Natural killer cell treated with Interleukin-12 subunit alpha and Interleukin-12 subunit beta and Interleukin-15 and Interleukin-18, amount 100 ng/mL, for 72 hours (primary cell): ENCODE results near the gene CACNA1S. TPM values are rescaled to one million over a fixed set of nuclear protein-coding genes. Genes with fewer than 3 reads are reported as not detected.

Experiments
- ATAC-seq, 2 donors: fragments of 150-1000 bp; cut with Tn5 transposase in 1 of 2; sonication (Bioruptor Pico), chemical (Tn5 transposase) in 1 of 2; 2 replicates each; pipeline ENCODE4 v1.10.0; 2021
- DNase-seq: peaks from one replicate; pipeline ENCODE4 v3.0.0; 2022; ENCODE audit warnings: low spot score
- H3K27ac Mint-ChIP-seq, 2 donors: 1 replicate in 1 of 2; 2 replicates in 1 of 2; pipeline ENCODE4 v1.8.0; 2022; ENCODE audit warnings: mixed read lengths in 2 of 2, mild to moderate bottlenecking in 1 of 2, moderate library complexity in 1 of 2
- H3K27me3 Mint-ChIP-seq, 2 donors: 1 replicate in 1 of 2; 2 replicates in 1 of 2; pipeline ENCODE4 v1.8.0; 2022; ENCODE audit warnings: mixed read lengths in 2 of 2
- H3K36me3 Mint-ChIP-seq: one replicate; pipeline ENCODE4 v1.8.0; 2022; ENCODE audit warnings: mixed read lengths
- H3K4me1 Mint-ChIP-seq, 2 donors: 1 replicate in 1 of 2; 2 replicates in 1 of 2; pipeline ENCODE4 v1.8.0; 2022; ENCODE audit warnings: low read depth in 2 of 2, mixed read lengths in 2 of 2, mild to moderate bottlenecking in 1 of 2
- H3K4me3 Mint-ChIP-seq: one replicate; pipeline ENCODE4 v1.8.0; 2022; ENCODE audit warnings: mixed read lengths
- H3K9me3 Mint-ChIP-seq: 2 replicates; pipeline ENCODE4 v1.8.0; 2022; ENCODE audit warnings: mixed read lengths
- total RNA-seq, 2 donors: library from RNA; stranded (reverse); gene quantifications; one replicate each; pipeline ENCODE4 v1.2.3, GENCODE V29; 2022

Gene CACNA1S
- not detected for total RNA-seq

GRCh38 chr1:201112173-201112731, at the start of gene CACNA1S:
Gene CACNA1S (minus strand): TSS chr1:201112426. CDS start chr1:201112339, 87 bp downstream.
- DNase-seq (no peak), ATAC-seq (no peak)
- peak within 1 kb of the TSS in 1 of 2 donors; percentile 18 for H3K27ac Mint-ChIP-seq
- peaks cover 0 to 4% of the 10 kb centered on the region in 2 donors for H3K27me3 Mint-ChIP-seq
- peaks cover 0 to 4% of the 10 kb centered on the region in 2 donors for H3K4me1 Mint-ChIP-seq
- no peaks in the 10 kb centered on the region for H3K9me3 Mint-ChIP-seq
- H3K36me3 Mint-ChIP-seq = no peaks in the 10 kb centered on the region
- H3K4me3 Mint-ChIP-seq = peak within 1 kb of the TSS; percentile 3

GRCh38 chr1:201157949-201158348, 45.7 kb upstream of the CACNA1S start:
- Mint-ChIP-seq H3K4me3 (no peak overlapping the region), H3K4me1 (peaks cover 13 to 14% of the 10 kb centered on the region in 2 donors), H3K27me3 (peaks cover 18 to 28% of the 10 kb centered on the region in 2 donors), H3K36me3 (no peaks in the 10 kb centered on the region), H3K27ac (no peak overlapping the region), H3K9me3 (no peaks in the 10 kb centered on the region)
- DNase-seq (no peak), ATAC-seq (no peak)

GRCh38 chr1:201156819-201157218, 44.6 kb upstream of the CACNA1S start:
- Mint-ChIP-seq H3K4me1 (peaks cover 13 to 14% of the 10 kb centered on the region in 2 donors), H3K27me3 (peaks cover 15 to 28% of the 10 kb centered on the region in 2 donors), H3K9me3 (no peaks in the 10 kb centered on the region), H3K27ac (no peak overlapping the region), H3K4me3 (no peak overlapping the region), H3K36me3 (no peaks in the 10 kb centered on the region)
- no peak for DNase-seq
- no peak for ATAC-seq

- Mint-ChIP-seq H3K9me3 (no peaks in the 10 kb centered on the region), H3K36me3 (no peaks in the 10 kb centered on the region), H3K4me3 (no peak overlapping the region), H3K27ac (no peak overlapping the region), H3K27me3 (peaks cover 15 to 25% of the 10 kb centered on the region in 2 donors), H3K4me1 (peaks cover 13 to 14% of the 10 kb centered on the region in 2 donors)
- DNase-seq (no peak), ATAC-seq (no peak)
These were observed 44.1 kb upstream of the CACNA1S start for GRCh38 chr1:201156346-201156745.

- H3K9me3 Mint-ChIP-seq = no peaks in the 10 kb centered on the region
- DNase-seq (no peak), ATAC-seq (no peak)
- no peak overlapping the region for H3K27ac Mint-ChIP-seq
- no peaks in the 10 kb centered on the region for H3K36me3 Mint-ChIP-seq
- H3K4me1 Mint-ChIP-seq = peaks cover 13 to 14% of the 10 kb centered on the region in 2 donors
- H3K4me3 Mint-ChIP-seq = no peak overlapping the region
- H3K27me3 Mint-ChIP-seq = peaks cover 12 to 20% of the 10 kb centered on the region in 2 donors
These were observed 43.1 kb upstream of the CACNA1S start for GRCh38 chr1:201155354-201155753.

GRCh38 chr1:201154389-201155165, 42.4 kb upstream of the CACNA1S start, which contains the start of gene TMEM9:
Gene TMEM9 (minus strand): TSS chr1:201154474. CDS start chr1:201153923, 551 bp downstream.
- peak within 1 kb of the TSS; percentile 90 for H3K4me3 Mint-ChIP-seq
- peak; percentile 96 for DNase-seq
- peak within 1 kb of the TSS; percentile 60 to 87 for H3K27ac Mint-ChIP-seq
- H3K9me3 Mint-ChIP-seq = no peaks in the 10 kb centered on the region
- peaks cover 12 to 20% of the 10 kb centered on the region in 2 donors for H3K27me3 Mint-ChIP-seq
- ATAC-seq = peak; percentile 96 to 97
- H3K4me1 Mint-ChIP-seq = peaks cover 13 to 14% of the 10 kb centered on the region in 2 donors
- H3K36me3 Mint-ChIP-seq = no peaks in the 10 kb centered on the region

- Mint-ChIP-seq H3K36me3 (no peaks in the 10 kb centered on the region), H3K27ac (peak overlapping the region; percentile 60 to 87), H3K4me3 (peak overlapping the region; percentile 90), H3K4me1 (peaks cover 13 to 14% of the 10 kb centered on the region in 2 donors), H3K9me3 (no peaks in the 10 kb centered on the region), H3K27me3 (peaks cover 12 to 20% of the 10 kb centered on the region in 2 donors)
- ATAC-seq (peak; percentile 87 to 88), DNase-seq (no peak)
These were observed 41.5 kb upstream of the CACNA1S start for GRCh38 chr1:201153474-201154388.

- Mint-ChIP-seq H3K27ac (no peak overlapping the region), H3K36me3 (no peaks in the 10 kb centered on the region), H3K9me3 (no peaks in the 10 kb centered on the region), H3K4me1 (peaks cover 7 to 9% of the 10 kb centered on the region in 2 donors), H3K27me3 (no peaks in the 10 kb centered on the region), H3K4me3 (no peak overlapping the region)
- ATAC-seq (no peak), DNase-seq (no peak)
These were observed 37.2 kb upstream of the CACNA1S start for GRCh38 chr1:201149400-201149799.

- H3K4me3 Mint-ChIP-seq = no peak overlapping the region
- H3K36me3 Mint-ChIP-seq = peaks cover 6% of the 10 kb centered on the region
- no peak for ATAC-seq
These were observed 35.3 kb upstream of the CACNA1S start for GRCh38 chr1:201147396-201148015.

GRCh38 chr1:201146626-201147390, 34.6 kb upstream of the CACNA1S start:
- Mint-ChIP-seq H3K9me3 (no peaks in the 10 kb centered on the region), H3K4me1 (no peaks in the 10 kb centered on the region), H3K4me3 (no peak overlapping the region), H3K36me3 (peaks cover 6% of the 10 kb centered on the region), H3K27ac (no peak overlapping the region), H3K27me3 (no peaks in the 10 kb centered on the region)
- DNase-seq = peak; percentile 23
- ATAC-seq = no peak

More at GRCh38 chr1:201147396-201148015, 35.3 kb upstream of the CACNA1S start:
- Mint-ChIP-seq H3K4me1 (no peaks in the 10 kb centered on the region), H3K9me3 (no peaks in the 10 kb centered on the region), H3K27ac (no peak overlapping the region), H3K27me3 (no peaks in the 10 kb centered on the region)
- peak; percentile 51 for DNase-seq

- H3K4me3 Mint-ChIP-seq = no peak overlapping the region
- DNase-seq (peak; percentile 34), ATAC-seq (no peak)
- H3K27ac Mint-ChIP-seq = no peak overlapping the region
- peaks cover 6% of the 10 kb centered on the region for H3K36me3 Mint-ChIP-seq
- no peaks in the 10 kb centered on the region for H3K9me3 Mint-ChIP-seq
- no peaks in the 10 kb centered on the region for H3K4me1 Mint-ChIP-seq
- no peaks in the 10 kb centered on the region for H3K27me3 Mint-ChIP-seq
These were observed 33.6 kb upstream of the CACNA1S start for GRCh38 chr1:201145816-201146215.

- H3K4me1 Mint-ChIP-seq = no peaks in the 10 kb centered on the region
- no peak for ATAC-seq
- H3K27ac Mint-ChIP-seq = no peak overlapping the region
- peak; percentile 34 for DNase-seq
- no peak overlapping the region for H3K4me3 Mint-ChIP-seq
- H3K9me3 Mint-ChIP-seq = no peaks in the 10 kb centered on the region
- H3K36me3 Mint-ChIP-seq = peaks cover 6% of the 10 kb centered on the region
- no peaks in the 10 kb centered on the region for H3K27me3 Mint-ChIP-seq
These were observed 32.9 kb upstream of the CACNA1S start for GRCh38 chr1:201145132-201145531.
